ENCODE data around the gene CMTR2. TPM values are rescaled to one million over a fixed set of nuclear protein-coding genes. Genes with fewer than 3 reads are reported as not detected.

The CMTR2 gene
- total and polyA plus RNA-seq, 2 donors (not counting 1 experiment from before 2014, with no cell fraction given), result 10.1 to 41.3 TPM

DNA sequence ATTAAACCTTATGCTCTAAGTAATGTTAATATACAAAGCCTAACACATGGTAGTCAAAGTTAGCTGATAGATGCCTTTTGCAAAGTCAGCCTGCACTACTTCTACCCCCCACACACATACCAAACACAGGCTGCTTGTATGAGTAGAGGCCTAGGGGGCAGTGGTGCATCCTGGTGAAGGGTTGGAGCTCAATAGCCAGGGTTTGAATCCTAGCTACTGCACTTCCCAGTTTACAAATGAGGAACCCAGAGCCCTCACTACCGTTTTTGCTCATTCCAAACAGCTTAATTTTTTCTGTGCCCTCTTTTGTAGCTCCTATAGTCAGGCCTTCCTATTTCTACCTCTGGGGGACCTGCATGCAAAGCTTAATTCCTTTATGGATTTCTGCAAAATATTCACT lies 39.8 kb downstream of the CMTR2 start:
- 18% methylated on average over 1 of the region's 1 CpG for WGBS (ENCODE audit: insufficient coverage)
- peaks cover 9% of the 10 kb centered on the region for H3K27me3 Mint-ChIP-seq

DNA sequence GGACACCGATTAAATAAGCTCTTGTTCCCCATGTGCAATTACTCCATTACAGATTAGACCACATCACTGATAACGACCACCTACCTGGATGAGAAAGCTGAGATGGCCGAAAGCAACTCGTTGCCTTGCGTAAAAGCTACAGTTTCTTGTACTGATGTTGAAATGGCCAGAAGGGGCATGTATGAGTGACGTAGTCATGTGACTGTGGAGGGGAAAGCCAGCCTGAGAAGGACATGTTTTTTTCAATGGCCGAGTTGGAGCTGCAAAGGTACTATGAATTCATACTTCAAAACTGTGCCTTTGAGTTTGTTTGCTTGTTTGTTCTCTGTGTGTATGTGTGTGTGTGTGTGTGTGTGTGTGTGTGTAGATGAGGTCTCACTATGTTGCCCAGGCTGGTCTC lies 41.7 kb downstream of the CMTR2 start:
- no peak overlapping the region for H3K4me3 Mint-ChIP-seq
- H3K27ac ChIP-seq (ENCODE audit: low read length in 2 of 2), result no peak overlapping the region
- TF ChIP-seq EZH2 (IDR thresholded peaks at IDR 0.05; ENCODE audit: borderline replicate concordance, insufficient read depth, low read depth, low read length, poor library complexity, severe bottlenecking), result no peak
- TF ChIP-seq, protein P1, sequence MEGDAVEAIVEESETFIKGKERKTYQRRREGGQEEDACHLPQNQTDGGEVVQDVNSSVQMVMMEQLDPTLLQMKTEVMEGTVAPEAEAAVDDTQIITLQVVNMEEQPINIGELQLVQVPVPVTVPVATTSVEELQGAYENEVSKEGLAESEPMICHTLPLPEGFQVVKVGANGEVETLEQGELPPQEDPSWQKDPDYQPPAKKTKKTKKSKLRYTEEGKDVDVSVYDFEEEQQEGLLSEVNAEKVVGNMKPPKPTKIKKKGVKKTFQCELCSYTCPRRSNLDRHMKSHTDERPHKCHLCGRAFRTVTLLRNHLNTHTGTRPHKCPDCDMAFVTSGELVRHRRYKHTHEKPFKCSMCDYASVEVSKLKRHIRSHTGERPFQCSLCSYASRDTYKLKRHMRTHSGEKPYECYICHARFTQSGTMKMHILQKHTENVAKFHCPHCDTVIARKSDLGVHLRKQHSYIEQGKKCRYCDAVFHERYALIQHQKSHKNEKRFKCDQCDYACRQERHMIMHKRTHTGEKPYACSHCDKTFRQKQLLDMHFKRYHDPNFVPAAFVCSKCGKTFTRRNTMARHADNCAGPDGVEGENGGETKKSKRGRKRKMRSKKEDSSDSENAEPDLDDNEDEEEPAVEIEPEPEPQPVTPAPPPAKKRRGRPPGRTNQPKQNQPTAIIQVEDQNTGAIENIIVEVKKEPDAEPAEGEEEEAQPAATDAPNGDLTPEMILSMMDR (IDR thresholded peaks at IDR 0.05), result no peak
- WGBS (ENCODE audit: insufficient coverage), result 96% methylated on average over 6 of the region's 7 CpGs
- no peak overlapping the region for H2AFZ ChIP-seq (ENCODE audit: insufficient read depth, low read depth, low read length, poor library complexity, severe bottlenecking)
- intact Hi-C loops (cut with micrococcal nuclease), result no loop called here
- H3K4me2 ChIP-seq (replicated peaks; ENCODE audit: low read depth, low read length, poor library complexity, severe bottlenecking), result no peak overlapping the region
- H3K4me3 ChIP-seq (ENCODE audit: control extremely low read depth in 1 of 5, extremely low read depth in 1 of 5, insufficient read depth in 1 of 5, low read depth in 2 of 5, low read length in 4 of 5), result no peak overlapping the region
- no peaks in the 10 kb centered on the region for H3K79me2 ChIP-seq (ENCODE audit: control insufficient read depth, insufficient read depth, low read length)
- no peaks in the 10 kb centered on the region for H3K9me3 ChIP-seq (ENCODE audit: control extremely low read depth in 1 of 3, control insufficient read depth in 2 of 3, insufficient read depth in 1 of 3, low read length in 2 of 3)
- no peaks in the 10 kb centered on the region for H3K9me3 Mint-ChIP-seq (ENCODE audit: insufficient read depth)
- DNase-seq, result no peak
- peaks cover 14% of the 10 kb centered on the region for H3K27me3 Mint-ChIP-seq
- ChIA-PET POLR2A (no interaction called here), CTCF (no interaction called here)
- ATAC-seq (ENCODE audit: low read depth), result no peak
- no peaks in the 10 kb centered on the region for H4K20me1 ChIP-seq (ENCODE audit: control insufficient read depth, insufficient read depth, low read length, poor library complexity, severe bottlenecking)
- no peaks in the 10 kb centered on the region for H3K4me1 ChIP-seq (ENCODE audit: control insufficient read depth in 2 of 2, insufficient read depth in 2 of 2, low read length in 2 of 2)
- H3K4me1 Mint-ChIP-seq, result no peaks in the 10 kb centered on the region
- H3K9ac ChIP-seq (ENCODE audit: low read length), result no peak overlapping the region
- H3K36me3 ChIP-seq (replicated peaks in 1 of 2; ENCODE audit: control extremely low read depth in 1 of 2, control insufficient read depth in 1 of 2, extremely low read depth in 1 of 2, insufficient read depth in 2 of 2, low read length in 1 of 2), result no peaks in the 10 kb centered on the region
- no peak overlapping the region for H3K27ac Mint-ChIP-seq
- no peaks in the 10 kb centered on the region for H3K27me3 ChIP-seq (replicated peaks in 1 of 4; ENCODE audit: control extremely low read depth in 1 of 4, control insufficient read depth in 3 of 4, insufficient read depth in 4 of 4, low read length in 3 of 4)

More for the DNA sequence above, 39.8 kb downstream of the CMTR2 start:
- no peaks in the 10 kb centered on the region for H3K4me1 ChIP-seq (ENCODE audit: control insufficient read depth in 2 of 2, insufficient read depth in 2 of 2, low read length in 2 of 2)
- H3K4me3 ChIP-seq (ENCODE audit: control extremely low read depth in 1 of 5, extremely low read depth in 1 of 5, insufficient read depth in 1 of 5, low read depth in 2 of 5, low read length in 4 of 5), result no peak overlapping the region
- intact Hi-C loops (cut with micrococcal nuclease), result no loop called here
- no peak overlapping the region for H3K27ac Mint-ChIP-seq
- no peaks in the 10 kb centered on the region for H3K9me3 ChIP-seq (ENCODE audit: control extremely low read depth in 1 of 3, control insufficient read depth in 2 of 3, insufficient read depth in 1 of 3, low read length in 2 of 3)
- H3K4me2 ChIP-seq (replicated peaks; ENCODE audit: low read depth, low read length, poor library complexity, severe bottlenecking), result no peak overlapping the region
- no peaks in the 10 kb centered on the region for H3K4me1 Mint-ChIP-seq
- H3K79me2 ChIP-seq (ENCODE audit: control insufficient read depth, insufficient read depth, low read length), result no peaks in the 10 kb centered on the region
- H3K4me3 Mint-ChIP-seq, result no peak overlapping the region
- no peaks in the 10 kb centered on the region for H3K9me3 Mint-ChIP-seq (ENCODE audit: insufficient read depth)
- H2AFZ ChIP-seq (ENCODE audit: insufficient read depth, low read depth, low read length, poor library complexity, severe bottlenecking), result no peak overlapping the region
- TF ChIP-seq EZH2 (IDR thresholded peaks at IDR 0.05; ENCODE audit: borderline replicate concordance, insufficient read depth, low read depth, low read length, poor library complexity, severe bottlenecking), result no peak
- TF ChIP-seq, protein P1 (IDR thresholded peaks at IDR 0.05), result no peak
- H3K9ac ChIP-seq (ENCODE audit: low read length), result no peak overlapping the region
- DNase-seq (no peak), ATAC-seq (ENCODE audit: low read depth) (no peak)
- H3K36me3 ChIP-seq (replicated peaks in 1 of 2; ENCODE audit: control extremely low read depth in 1 of 2, control insufficient read depth in 1 of 2, extremely low read depth in 1 of 2, insufficient read depth in 2 of 2, low read length in 1 of 2), result no peaks in the 10 kb centered on the region
- no peak overlapping the region for H3K27ac ChIP-seq (ENCODE audit: low read length in 2 of 2)
- POLR2A ChIA-PET, result no interaction called here
- no peaks in the 10 kb centered on the region for H3K27me3 ChIP-seq (replicated peaks in 1 of 4; ENCODE audit: control extremely low read depth in 1 of 4, control insufficient read depth in 3 of 4, insufficient read depth in 4 of 4, low read length in 3 of 4)
- H4K20me1 ChIP-seq (ENCODE audit: control insufficient read depth, insufficient read depth, low read length, poor library complexity, severe bottlenecking), result no peaks in the 10 kb centered on the region
- CTCF ChIA-PET, result interaction anchor here (1.0 to 2.6 kb wide), 3 partner anchors 61 to 361 kb away, joined by 3 to 13 read pairs (median 7); no protein-coding TSS in a partner anchor

Measured in B cell (primary cell).